Ramos (cell line): Measurements from ENCODE around the gene HLA-B.
"Not testable (repeated sequence)": the region's sequence is repeated elsewhere in the genome, so short reads cannot be mapped to it uniquely, and the experiment has no call there.

Experiments
- in situ Hi-C: fragments of 300-500 bp; cut with MboI; formaldehyde crosslinking; loops from one replicate; pipeline ENCODE4 v1.14.3; 2022; ENCODE audit warnings: low sequenced_read_pairs; ENCODE audit not compliant: unreplicated experiment

HLA-B gene

GRCh38 chr6:31386099-31386498 is 29.1 kb upstream of the HLA-B start:
- in situ Hi-C loops: no loop called here

GRCh38 chr6:31385041-31385440 is 28.1 kb upstream of the HLA-B start:
- in situ Hi-C loops: no loop called here

GRCh38 chr6:31383149-31383548 is 26.2 kb upstream of the HLA-B start:
- in situ Hi-C loops: no loop called here

GRCh38 chr6:31381666-31382065 is 24.7 kb upstream of the HLA-B start:
- in situ Hi-C loops: no loop called here

- in situ Hi-C loops: no loop called here
Observed at GRCh38 chr6:31379850-31380249, 22.9 kb upstream of the HLA-B start.

GRCh38 chr6:31378721-31379103 is 21.7 kb upstream of the HLA-B start:
- in situ Hi-C loops: no loop called here

GRCh38 chr6:31378062-31378720 is 21.2 kb upstream of the HLA-B start:
- in situ Hi-C loops: no loop called here

- in situ Hi-C loops: no loop called here
Observed at GRCh38 chr6:31377029-31377428, 20.1 kb upstream of the HLA-B start.

- in situ Hi-C loops: no loop called here
Observed at GRCh38 chr6:31375699-31376098, 18.7 kb upstream of the HLA-B start.

GRCh38 chr6:31374118-31374517 is 17.1 kb upstream of the HLA-B start:
- in situ Hi-C loops: not testable (repeated sequence)

- in situ Hi-C loops: loop anchor here (5.0 kb wide), 2 partner anchors 171 to 231 kb away; partner anchors contain the start of gene PSORS1C2
Observed at GRCh38 chr6:31368461-31368860, 11.5 kb upstream of the HLA-B start.

- in situ Hi-C loops: loop anchor here (5.0 kb wide), 2 partner anchors 170 to 230 kb away; partner anchors contain the start of gene PSORS1C2
Observed at GRCh38 chr6:31366693-31367470, 9.9 kb upstream of the HLA-B start.

GRCh38 chr6:31365864-31366263 is 8.9 kb upstream of the HLA-B start:
- in situ Hi-C loops: loop anchor here (5.0 kb wide), 2 partner anchors 169 to 229 kb away; partner anchors contain the start of gene PSORS1C2

GRCh38 chr6:31363811-31364210 is 6.8 kb upstream of the HLA-B start:
- in situ Hi-C loops: no loop called here

- in situ Hi-C loops: no loop called here
Observed at GRCh38 chr6:31362751-31363150, 5.8 kb upstream of the HLA-B start.

GRCh38 chr6:31359581-31359980 is 2.6 kb upstream of the HLA-B start:
- in situ Hi-C loops: no loop called here

GRCh38 chr6:31358302-31358701 is 1.3 kb upstream of the HLA-B start:
- in situ Hi-C loops: no loop called here

- in situ Hi-C loops: no loop called here
Observed at GRCh38 chr6:31357886-31358285, 907 bp upstream of the HLA-B start.

- in situ Hi-C loops: no loop called here
Observed at GRCh38 chr6:31356216-31356945, 598 bp downstream of the HLA-B start.

- in situ Hi-C loops: no loop called here
Observed at GRCh38 chr6:31355583-31355948, 1.4 kb downstream of the HLA-B start.
